ENCODE data around the gene GUCY2D. TPM values are rescaled to one million over a fixed set of nuclear protein-coding genes. Genes with fewer than 3 reads are reported as not detected.
A peak's percentile ranks its signal among the peaks of the same experiment; 100 is the strongest.

The GUCY2D gene
- total and polyA plus RNA-seq, 2 experiments from 2014 or later, result 0.22 TPM; not detected in 1

- no peak for TF ChIP-seq EZH2 (IDR thresholded peaks at IDR 0.05; ENCODE audit: insufficient read depth, poor library complexity, severe bottlenecking)
Observed at GRCh38 chr17:7987112-7987893, 15.1 kb upstream of the GUCY2D start.

DNA sequence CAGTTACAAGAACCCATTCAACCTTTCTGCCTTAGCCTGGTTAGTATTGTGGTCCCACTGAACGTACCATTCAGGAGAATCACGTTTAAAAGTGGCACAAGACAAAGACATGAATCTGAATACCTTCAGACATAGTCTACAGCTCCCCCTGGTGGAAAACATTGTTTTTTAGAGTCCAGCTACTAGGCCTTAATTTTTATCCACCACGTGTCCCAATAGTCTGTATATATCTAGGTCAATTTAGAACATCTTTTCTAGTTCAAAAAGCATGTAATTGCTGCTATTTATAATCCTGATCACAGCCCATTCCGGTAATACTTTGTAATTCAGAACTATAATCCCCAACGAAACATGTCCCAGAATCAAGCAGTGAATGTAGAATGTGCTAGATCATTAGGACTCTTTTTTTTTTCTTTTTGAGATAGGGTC lies 13.7 kb upstream of the GUCY2D start:
- no peak overlapping the region for H3K9ac ChIP-seq
- TF ChIP-seq EZH2phosphoT487 (IDR thresholded peaks at IDR 0.05; ENCODE audit: insufficient read depth, low read depth) (no peak), EZH2 (IDR thresholded peaks at IDR 0.05; ENCODE audit: insufficient read depth, poor library complexity, severe bottlenecking) (no peak)
- no peaks in the 10 kb centered on the region for H3K27me3 ChIP-seq (replicated peaks; ENCODE audit: insufficient read depth)
- no peak overlapping the region for H3K4me3 ChIP-seq
- no peak overlapping the region for H3K4me2 ChIP-seq (ENCODE audit: unreplicated experiment)
- H3K9me3 ChIP-seq (ENCODE audit: low read depth), result no peaks in the 10 kb centered on the region
- H3K36me3 ChIP-seq (ENCODE audit: low read depth), result no peaks in the 10 kb centered on the region
- H3K9me2 ChIP-seq (ENCODE audit: insufficient read depth), result no peaks in the 10 kb centered on the region
- in situ Hi-C loops (cut with MboI), result no loop called here
- H2AFZ ChIP-seq, result peak overlapping the region; percentile 7; the same call in 1 of the 2 replicates
- H3K4me1 ChIP-seq (ENCODE audit: insufficient read depth), result peaks cover 14% of the 10 kb centered on the region
- peaks cover 28% of the 10 kb centered on the region for H3F3A ChIP-seq (ENCODE audit: insufficient read depth)
- 8 to 10% methylated on average over 5 of the region's 5 CpGs for WGBS, 2 experiments (ENCODE audit: low coverage in 1 of 2, low lambda C conversion rate in 2 of 2, missing lambda C conversion rate in 2 of 2)
- H4K20me1 ChIP-seq (ENCODE audit: insufficient read depth), result no peaks in the 10 kb centered on the region
- peak; percentile 84 for DNase-seq
- H3K79me2 ChIP-seq (ENCODE audit: insufficient read depth), result no peaks in the 10 kb centered on the region
- no peak overlapping the region for H3K27ac ChIP-seq

More at GRCh38 chr17:7987112-7987893, 15.1 kb upstream of the GUCY2D start:
- H3K4me2 ChIP-seq (ENCODE audit: unreplicated experiment), result peak overlapping the region; percentile 67
- 0 out of 2 replicates have a peak overlapping the region, but pooled peaks have one; percentile 14 for H3K9ac ChIP-seq
- H3K27ac ChIP-seq, result peak overlapping the region; percentile 47
- peaks cover 33% of the 10 kb centered on the region for H3F3A ChIP-seq (ENCODE audit: insufficient read depth)
- peaks cover 20% of the 10 kb centered on the region for H3K4me1 ChIP-seq (ENCODE audit: insufficient read depth)
- no peaks in the 10 kb centered on the region for H3K9me3 ChIP-seq (ENCODE audit: low read depth)
- peak overlapping the region; percentile 21 for H3K4me3 ChIP-seq
- in situ Hi-C loops (cut with MboI), result no loop called here
- no peaks in the 10 kb centered on the region for H3K27me3 ChIP-seq (replicated peaks; ENCODE audit: insufficient read depth)
- WGBS, 2 experiments (ENCODE audit: low coverage in 1 of 2, low lambda C conversion rate in 2 of 2, missing lambda C conversion rate in 2 of 2), result 38 to 40% methylated on average over 12 of the region's 12 CpGs
- H3K36me3 ChIP-seq (ENCODE audit: low read depth), result no peaks in the 10 kb centered on the region
- H3K79me2 ChIP-seq (ENCODE audit: insufficient read depth), result no peaks in the 10 kb centered on the region
- no peaks in the 10 kb centered on the region for H3K9me2 ChIP-seq (ENCODE audit: insufficient read depth)
- DNase-seq, result peak; percentile 65
- H2AFZ ChIP-seq, result peak overlapping the region; percentile 58
- no peaks in the 10 kb centered on the region for H4K20me1 ChIP-seq (ENCODE audit: insufficient read depth)

DNA sequence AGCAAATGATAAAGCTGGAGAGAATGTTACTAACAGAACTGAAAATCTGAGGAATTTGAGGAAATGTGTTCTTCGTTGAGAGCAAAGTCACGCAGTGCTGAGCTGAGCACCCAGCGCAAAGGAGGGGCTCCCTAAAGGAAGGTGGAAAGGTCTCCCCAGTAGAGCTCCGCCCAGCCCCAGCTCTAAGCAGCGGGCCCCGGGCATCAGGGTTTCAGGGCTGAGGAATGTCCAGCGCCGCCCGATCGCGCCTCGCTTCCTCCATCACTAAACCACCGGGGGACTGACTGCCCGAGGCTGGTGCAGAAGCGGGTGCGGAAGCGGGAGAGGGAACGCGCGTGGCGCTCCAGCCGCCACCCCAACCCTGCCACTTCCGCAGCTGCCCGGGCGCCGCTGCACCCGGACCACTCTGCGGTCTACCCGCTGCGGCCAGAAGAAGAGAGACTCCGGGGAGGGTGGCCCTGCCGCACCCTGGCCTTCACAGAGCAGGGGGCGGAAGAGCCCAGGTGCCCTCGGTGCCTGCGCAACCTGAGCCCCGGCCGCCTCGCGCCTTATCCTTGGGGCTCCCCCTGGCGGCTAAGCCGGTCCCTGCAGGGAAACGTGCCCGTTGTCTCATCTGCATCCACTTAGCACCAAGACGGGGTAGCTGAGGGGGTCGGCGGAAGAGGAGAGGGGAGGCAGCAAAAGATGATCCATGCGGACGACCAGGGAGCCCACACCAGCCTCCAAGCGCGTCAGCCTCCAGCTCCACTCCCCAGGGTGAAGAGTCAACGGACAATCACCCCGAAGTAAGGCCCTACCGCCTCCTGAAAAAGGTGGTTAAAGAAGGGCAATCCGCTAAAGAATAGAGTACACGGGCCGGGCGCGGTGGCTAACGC lies 12.4 kb upstream of the GUCY2D start:
- TF ChIP-seq EZH2phosphoT487 (IDR thresholded peaks at IDR 0.05; ENCODE audit: insufficient read depth, low read depth) (no peak), EZH2 (IDR thresholded peaks at IDR 0.05; ENCODE audit: insufficient read depth, poor library complexity, severe bottlenecking) (no peak)
- H2AFZ ChIP-seq, result peak overlapping the region; percentile 94
- H3K4me1 ChIP-seq (ENCODE audit: insufficient read depth), result peaks cover 14% of the 10 kb centered on the region
- no peaks in the 10 kb centered on the region for H4K20me1 ChIP-seq (ENCODE audit: insufficient read depth)
- no peaks in the 10 kb centered on the region for H3K27me3 ChIP-seq (replicated peaks; ENCODE audit: insufficient read depth)
- peak; percentile 75 for DNase-seq
- H3F3A ChIP-seq (ENCODE audit: insufficient read depth), result peaks cover 28% of the 10 kb centered on the region
- in situ Hi-C loops (cut with MboI), result no loop called here
- no peaks in the 10 kb centered on the region for H3K9me3 ChIP-seq (ENCODE audit: low read depth)
- peak overlapping the region; percentile 82 for H3K4me2 ChIP-seq (ENCODE audit: unreplicated experiment)
- WGBS, 2 experiments (ENCODE audit: low coverage in 1 of 2, low lambda C conversion rate in 2 of 2, missing lambda C conversion rate in 2 of 2), result 2% methylated on average over 48 to 52 of the region's 59 CpGs
- H3K36me3 ChIP-seq (ENCODE audit: low read depth), result no peaks in the 10 kb centered on the region
- H3K4me3 ChIP-seq, result peak overlapping the region; percentile 79
- 0 out of 2 replicates have a peak overlapping the region, but pooled peaks have one; percentile 2 for H3K27ac ChIP-seq
- no peaks in the 10 kb centered on the region for H3K79me2 ChIP-seq (ENCODE audit: insufficient read depth)
- no peaks in the 10 kb centered on the region for H3K9me2 ChIP-seq (ENCODE audit: insufficient read depth)
- H3K9ac ChIP-seq, result peak overlapping the region; percentile 44; the same call in 1 of the 2 replicates

DNA sequence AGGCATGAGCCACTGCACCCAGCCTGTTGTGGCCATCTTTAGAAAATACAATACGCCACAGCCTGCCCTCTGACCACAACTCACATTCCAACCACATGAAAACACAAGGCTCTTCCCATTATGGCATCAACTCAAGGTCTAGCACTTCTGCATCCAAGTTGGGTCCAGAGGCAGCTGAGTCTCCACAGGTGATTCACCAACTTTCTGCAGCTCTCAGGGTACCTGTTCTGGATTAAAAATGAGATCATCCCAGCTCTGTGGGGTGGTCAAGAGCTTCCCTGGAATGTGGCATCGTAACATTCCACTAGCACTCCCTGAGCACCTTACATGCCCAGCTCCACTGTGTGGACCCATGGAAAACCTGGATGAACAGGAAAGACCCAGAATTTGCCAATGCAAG lies 9.9 kb upstream of the GUCY2D start:
- Histone ChIP-seq H3K9me2 (ENCODE audit: insufficient read depth) (no peaks in the 10 kb centered on the region), H2AFZ (no peak overlapping the region), H3K4me3 (no peak overlapping the region), H3F3A (ENCODE audit: insufficient read depth) (peaks cover 16% of the 10 kb centered on the region), H3K9me3 (ENCODE audit: low read depth) (no peaks in the 10 kb centered on the region), H3K4me1 (ENCODE audit: insufficient read depth) (peaks cover 3% of the 10 kb centered on the region), H4K20me1 (ENCODE audit: insufficient read depth) (no peaks in the 10 kb centered on the region), H3K4me2 (ENCODE audit: unreplicated experiment) (no peak overlapping the region), H3K79me2 (ENCODE audit: insufficient read depth) (no peaks in the 10 kb centered on the region), H3K27ac (no peak overlapping the region), H3K36me3 (ENCODE audit: low read depth) (no peaks in the 10 kb centered on the region), H3K9ac (no peak overlapping the region), H3K27me3 (replicated peaks; ENCODE audit: insufficient read depth) (no peaks in the 10 kb centered on the region)
- in situ Hi-C loops (cut with MboI), result no loop called here
- WGBS, 2 experiments (ENCODE audit: low coverage in 1 of 2, low lambda C conversion rate in 2 of 2, missing lambda C conversion rate in 2 of 2), result 56 to 60% methylated on average over 2 of the region's 2 CpGs
- DNase-seq, result peak; percentile 72
- TF ChIP-seq EZH2 (IDR thresholded peaks at IDR 0.05; ENCODE audit: insufficient read depth, poor library complexity, severe bottlenecking) (no peak), EZH2phosphoT487 (IDR thresholded peaks at IDR 0.05; ENCODE audit: insufficient read depth, low read depth) (no peak)

Measured in GM23248 (cell line).